PC-3 (cell line): ENCODE data around the gene APOA1. TPM values are rescaled to one million over a fixed set of nuclear protein-coding genes. Genes with fewer than 3 reads are reported as not detected.

ENCODE experiments used
- ATAC-seq: fragments of 200-7000 bp; cut with Tn5 transposase; 2 replicates; pipeline ENCODE4 v1.9.1; 2020; ENCODE audit warnings: mild to moderate bottlenecking, moderate library complexity
- BruUV-seq: library from RNA; stranded (reverse); fragments of 400-500 nt; replicated peaks from 2 replicates; lab custom pipeline; 2021; lab: Mats Ljungman, UMichigan
- CTCF ChIA-PET: fragments of 300-600 bp; sonication (Branson Sonifier 250); formaldehyde crosslinking; loops from one replicate; lab custom pipeline; 2022; ENCODE audit warnings: antibody characterized with exemption; lab: Charles Lee
- POLR2A ChIA-PET: fragments of 300-600 bp; sonication (Branson Sonifier 250); formaldehyde crosslinking; loops from one replicate; lab custom pipeline; 2022; ENCODE audit warnings: antibody characterized with exemption; ENCODE audit not compliant: unreplicated experiment; lab: Charles Lee
- DNase-seq: peaks from one replicate; pipeline ENCODE4 v3.0.0-alpha.2; 2015
- H2AFZ ChIP-seq: fragments of 300-600 bp; sonication (generic); 2 replicates; pipeline ENCODE4 v1.6.0; 2016; ENCODE audit warnings: antibody characterized with exemption, low read length
- H3F3A ChIP-seq: fragments of 300-600 bp; sonication (generic); one replicate; pipeline ENCODE4 v1.6.0; 2017; ENCODE audit warnings: antibody characterized with exemption, low read length, control low read depth, mild to moderate bottlenecking; ENCODE audit not compliant: unreplicated experiment
- H3K27ac ChIP-seq: fragments of 300-600 bp; sonication (generic); 2 replicates; pipeline ENCODE4 v1.5.1; 2016; ENCODE audit warnings: mild to moderate bottlenecking, low read length
- H3K27me3 ChIP-seq: fragments of 300-600 bp; sonication (generic); 2 replicates; pipeline ENCODE4 v1.6.1; 2016; ENCODE audit warnings: low read length, mixed read lengths
- H3K36me3 ChIP-seq: fragments of 300-600 bp; sonication (generic); 2 replicates; pipeline ENCODE4 v1.6.1; 2016; ENCODE audit warnings: low read depth, mixed run types, low read length, mixed read lengths
- H3K4me1 ChIP-seq: fragments of 300-600 bp; sonication (generic); 2 replicates; pipeline ENCODE4 v1.5.1; 2016; ENCODE audit warnings: low read length; ENCODE audit not compliant: insufficient read depth
- H3K4me2 ChIP-seq: fragments of 300-600 bp; sonication (generic); 2 replicates; pipeline ENCODE4 v1.6.0; 2016; ENCODE audit warnings: low read length
- H3K4me3 ChIP-seq: fragments of 300-600 bp; sonication (generic); 2 replicates; pipeline ENCODE4 v1.5.1; 2016; ENCODE audit warnings: mild to moderate bottlenecking, low read length, mixed read lengths
- H3K79me2 ChIP-seq: fragments of 300-600 bp; sonication (generic); 2 replicates; pipeline ENCODE4 v1.6.1; 2017; ENCODE audit warnings: low read length, mixed read lengths
- H3K9ac ChIP-seq: fragments of 300-600 bp; sonication (generic); 2 replicates; pipeline ENCODE4 v1.6.0; 2016; ENCODE audit warnings: mild to moderate bottlenecking, low read length
- H3K9me2 ChIP-seq: fragments of 300-600 bp; sonication (generic); replicated peaks from 2 replicates; pipeline ENCODE4 v1.6.1; 2016; ENCODE audit warnings: mixed run types, low read length, mixed read lengths
- H3K9me3 ChIP-seq: fragments of 300-600 bp; sonication (generic); 2 replicates; pipeline ENCODE4 v1.6.1; 2016; ENCODE audit warnings: low read length, mixed read lengths
- H4K20me1 ChIP-seq: fragments of 300-600 bp; sonication (generic); 2 replicates; pipeline ENCODE4 v1.6.1; 2016; ENCODE audit warnings: low read length, mixed read lengths
- EZH2 ChIP-seq: fragments of 300-600 bp; sonication (generic); IDR thresholded peaks from one replicate; pipeline ENCODE4 v1.6.1; 2017; ENCODE audit warnings: antibody characterized with exemption, mild to moderate bottlenecking, low read length; ENCODE audit not compliant: unreplicated experiment
- EZH2phosphoT487 ChIP-seq: fragments of 300-600 bp; sonication (generic); IDR thresholded peaks from 2 replicates; pipeline ENCODE4 v1.6.1; 2018; ENCODE audit warnings: mild to moderate bottlenecking, antibody characterized with exemption, low read length, borderline replicate concordance
- intact Hi-C: fragments of 100-400 bp; cut with micrococcal nuclease; formaldehyde crosslinking; loops from 2 replicates; pipeline ENCODE4 v1.9.0; 2023
- total RNA-seq: library from RNA; depleted of rRNA; stranded (reverse); fragments of >200 nt; gene quantifications from 2 replicates; pipeline ENCODE4 v1.2.3, GENCODE V29; 2014
- TF ChIP-seq, protein P1 (sequence below): fragments of 300-600 bp; sonication (generic); conservative IDR thresholded peaks from 2 replicates; pipeline ENCODE4 v1.5.1; 2017; ENCODE audit warnings: antibody characterized with exemption, low read depth, mild to moderate bottlenecking, low read length

APOA1 gene
- total RNA-seq, 1 experiment from 2014 or later = 0.33 TPM

DNA sequence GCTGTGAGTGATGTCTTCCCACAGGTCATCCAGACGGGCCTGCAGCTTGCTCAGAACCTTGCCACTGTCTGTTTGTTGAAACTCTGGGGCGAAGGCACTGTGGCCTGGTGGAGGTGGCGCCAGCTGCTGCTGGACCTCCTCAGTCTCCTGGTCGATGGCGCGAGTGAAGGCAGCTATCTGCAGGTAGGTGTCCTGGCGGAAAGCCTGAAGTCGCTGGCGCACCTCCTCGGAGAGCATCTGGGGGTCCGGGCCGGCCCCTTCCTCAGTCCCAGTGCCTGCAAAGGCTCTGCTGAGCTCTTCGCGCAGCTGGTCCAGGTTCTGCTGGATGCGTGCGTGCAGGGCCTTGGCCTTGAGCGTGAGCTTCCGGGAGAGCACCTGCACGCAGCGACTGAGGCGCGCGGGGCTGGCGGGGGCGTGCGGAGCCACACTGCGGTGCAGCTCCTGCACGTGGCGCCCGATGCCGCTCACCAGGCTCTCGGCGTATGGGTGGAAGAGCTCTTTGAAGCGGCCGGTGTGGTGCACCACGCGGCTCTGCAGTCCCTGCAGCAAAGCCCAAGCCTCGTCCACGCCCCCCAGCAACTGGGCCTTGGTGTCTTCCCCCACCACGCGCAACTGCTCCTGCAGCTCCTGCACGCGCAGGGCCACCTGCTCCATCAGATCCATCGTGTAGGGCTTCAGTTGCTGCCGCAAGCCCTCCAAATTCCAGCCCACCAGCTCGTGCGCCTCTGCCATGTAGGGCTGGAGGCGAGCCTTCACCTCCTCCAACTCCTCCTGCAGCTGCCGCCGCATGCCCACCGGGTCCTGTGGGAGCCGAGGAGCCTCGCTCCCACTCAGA is 47.0 kb downstream of the APOA1 start:
- intact Hi-C loops = loop anchor here (5.0 kb wide), 2 partner anchors 62 to 317 kb away; no protein-coding TSS in a partner anchor
- Histone ChIP-seq H3K79me2 (peaks cover 24% of the 10 kb centered on the region), H3K9me3 (no peaks in the 10 kb centered on the region), H3K9ac (no peak overlapping the region), H3K27me3 (no peaks in the 10 kb centered on the region), H3K4me1 (peaks cover 37% of the 10 kb centered on the region), H3K27ac (no peak overlapping the region), H3K4me2 (no peak overlapping the region), H3K36me3 (peaks cover 13% of the 10 kb centered on the region), H3F3A (no peaks in the 10 kb centered on the region), H3K4me3 (no peak overlapping the region), H2AFZ (no peak overlapping the region), H4K20me1 (no peaks in the 10 kb centered on the region; the same call in 1 of the 2 replicates), H3K9me2 (no peaks in the 10 kb centered on the region)
- TF ChIP-seq, protein P1, sequence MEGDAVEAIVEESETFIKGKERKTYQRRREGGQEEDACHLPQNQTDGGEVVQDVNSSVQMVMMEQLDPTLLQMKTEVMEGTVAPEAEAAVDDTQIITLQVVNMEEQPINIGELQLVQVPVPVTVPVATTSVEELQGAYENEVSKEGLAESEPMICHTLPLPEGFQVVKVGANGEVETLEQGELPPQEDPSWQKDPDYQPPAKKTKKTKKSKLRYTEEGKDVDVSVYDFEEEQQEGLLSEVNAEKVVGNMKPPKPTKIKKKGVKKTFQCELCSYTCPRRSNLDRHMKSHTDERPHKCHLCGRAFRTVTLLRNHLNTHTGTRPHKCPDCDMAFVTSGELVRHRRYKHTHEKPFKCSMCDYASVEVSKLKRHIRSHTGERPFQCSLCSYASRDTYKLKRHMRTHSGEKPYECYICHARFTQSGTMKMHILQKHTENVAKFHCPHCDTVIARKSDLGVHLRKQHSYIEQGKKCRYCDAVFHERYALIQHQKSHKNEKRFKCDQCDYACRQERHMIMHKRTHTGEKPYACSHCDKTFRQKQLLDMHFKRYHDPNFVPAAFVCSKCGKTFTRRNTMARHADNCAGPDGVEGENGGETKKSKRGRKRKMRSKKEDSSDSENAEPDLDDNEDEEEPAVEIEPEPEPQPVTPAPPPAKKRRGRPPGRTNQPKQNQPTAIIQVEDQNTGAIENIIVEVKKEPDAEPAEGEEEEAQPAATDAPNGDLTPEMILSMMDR = no peak
- no peak for TF ChIP-seq EZH2phosphoT487
- no peak for TF ChIP-seq EZH2
- CTCF ChIA-PET = no interaction called here
- POLR2A ChIA-PET = no interaction called here
- no TSS peak for BruUV-seq
- ATAC-seq = no peak
- no peak for DNase-seq

GRCh38 chr11:116788975-116789374 is 48.4 kb downstream of the APOA1 start:
- DNase-seq = no peak
- Histone ChIP-seq H3K27me3 (no peaks in the 10 kb centered on the region), H3K79me2 (peaks cover 26% of the 10 kb centered on the region), H3K4me1 (peaks cover 37% of the 10 kb centered on the region), H3K4me2 (no peak overlapping the region), H3K4me3 (no peak overlapping the region), H3K9ac (no peak overlapping the region), H3F3A (no peaks in the 10 kb centered on the region), H4K20me1 (no peaks in the 10 kb centered on the region; the same call in 1 of the 2 replicates), H3K9me3 (no peaks in the 10 kb centered on the region), H3K36me3 (peaks cover 27% of the 10 kb centered on the region), H3K9me2 (no peaks in the 10 kb centered on the region), H3K27ac (no peak overlapping the region), H2AFZ (no peak overlapping the region)
- ChIA-PET CTCF (interaction anchor here (2.6 kb wide), 1 partner anchor 47 kb away, joined by 16 read pairs; the partner anchor contains the start of gene APOA1), POLR2A (no interaction called here)
- TF ChIP-seq EZH2 = no peak
- no peak for TF ChIP-seq EZH2phosphoT487
- TF ChIP-seq, protein P1 = no peak
- intact Hi-C loops = loop anchor here (1.0 to 2.0 kb wide), 2 partner anchors 16 to 46 kb away; no protein-coding TSS in a partner anchor
- no TSS peak for BruUV-seq
- no peak for ATAC-seq
